Ovary (tissue), 9 donors: ENCODE data around the gene TSHZ2. TPM values are rescaled to one million over a fixed set of nuclear protein-coding genes. Genes with fewer than 3 reads are reported as not detected.

Experiments
- DNase-seq, 5 donors: peaks; one replicate each; pipeline ENCODE4 v3.0.0-alpha.2; 2019 to 2020
- H3K27ac ChIP-seq, 2 donors: fragments of 200-600 bp; one replicate each; pipeline versions ENCODE4 v1.5.1 to v1.8.0; 2019 to 2022
- H3K27me3 ChIP-seq: fragments of 200-600 bp; one replicate; pipeline ENCODE4 v1.8.0; 2022
- H3K36me3 ChIP-seq: fragments of 200-600 bp; sonication (generic); one replicate; pipeline ENCODE4 v1.5.1; 2019
- H3K4me1 ChIP-seq: one replicate; pipeline ENCODE4 v1.8.1; 2013; ENCODE audit warnings: mild to moderate bottlenecking, moderate library complexity; ENCODE audit not compliant: insufficient read depth
- H3K4me3 ChIP-seq: fragments of 200-600 bp; sonication (generic); one replicate; pipeline ENCODE4 v1.5.1; 2017
- H3K9me3 ChIP-seq, 2 donors: fragments of 200-600 bp in 1 of 2; sonication (generic) in 1 of 2; one replicate each; pipeline versions ENCODE4 v1.5.1 to v1.8.1; 2013 to 2019; ENCODE audit warnings: mild to moderate bottlenecking in 1 of 2, moderate library complexity in 1 of 2
- EP300 ChIP-seq: sonication (generic); formaldehyde crosslinking; IDR thresholded peaks from one replicate; pipeline ENCODE4 v1.6.1; 2017; ENCODE audit warnings: antibody characterized with exemption
- POLR2A ChIP-seq: fragments of 450-650 bp; IDR thresholded peaks from one replicate; pipeline ENCODE4 v1.6.1; 2017; ENCODE audit warnings: antibody characterized with exemption, mild to moderate bottlenecking, moderate library complexity
- WGBS, 3 donors: extraction: QIAGEN DNeasy Blood & Tissue Kit in 1 of 3; methylation state at CpG; one replicate each; pipeline versions ENCODE4 v1.1.5 to v1.1.7; 2013 to 2017; 5-methylcytosine and 5-hydroxymethylcytosine counted together
- intact Hi-C, 4 donors: fragments of 100-400 bp; cut with DNase I; formaldehyde crosslinking; loops; one replicate each; pipeline versions ENCODE4 v1.11.0 to v1.15.1; 2022 to 2023
- polyA plus RNA-seq, 2 donors: library from polyadenylated mRNA; stranded (reverse); fragments of 200-250 nt in 1 of 2; fragments of 350-450 nt in 1 of 2; fragmentation: Illumina TruSeq in 1 of 2; extraction: RNeasy Lipid Tissue Mini Kit (QIAGEN cat#74804) in 1 of 2; gene quantifications; one replicate each; pipeline ENCODE4 v1.2.3, GENCODE V29; 2013 to 2014
- total RNA-seq, 7 donors: library from RNA; depleted of rRNA in 2 of 7; stranded (reverse); fragments of >200 nt in 2 of 7; fragmentation: NEBNext Ultra II Directional in 3 of 7; extraction: Animal tissue kit (Norgen Biotek cat#: 25700) in 3 of 7; gene quantifications; one replicate each; pipeline versions ENCODE4 v1.1.0 to v1.2.4, GENCODE V29; 2016 to 2023
- TF ChIP-seq, protein P1 (sequence below), 3 donors: fragments of 450-650 bp in 2 of 3; fragments of 200-600 bp in 1 of 3; IDR thresholded peaks; one replicate each; pipeline versions ENCODE4 v1.5.1 to v1.8.0; 2016 to 2022; ENCODE audit warnings: antibody characterized with exemption in 3 of 3, mild to moderate bottlenecking in 1 of 3
- donor health status: DM: no; HTN: no; CAD: no; lungs with moderate emphysema.
- donor health status: DM: no; HTN: no; CAD: no.
- donor health status: Bipolar disorder and iron deficiency.
- donor health status: DM: yes; HTN: yes; CAD: no.
- donor health status: DM: no; HTN: no; CAD: no.
- donor health status: DM: yes; HTN: yes; CAD: no.

TSHZ2 gene
- total and polyA plus RNA-seq, 9 donors, result 18.2 to 113 (median 40.2) TPM

DNA sequence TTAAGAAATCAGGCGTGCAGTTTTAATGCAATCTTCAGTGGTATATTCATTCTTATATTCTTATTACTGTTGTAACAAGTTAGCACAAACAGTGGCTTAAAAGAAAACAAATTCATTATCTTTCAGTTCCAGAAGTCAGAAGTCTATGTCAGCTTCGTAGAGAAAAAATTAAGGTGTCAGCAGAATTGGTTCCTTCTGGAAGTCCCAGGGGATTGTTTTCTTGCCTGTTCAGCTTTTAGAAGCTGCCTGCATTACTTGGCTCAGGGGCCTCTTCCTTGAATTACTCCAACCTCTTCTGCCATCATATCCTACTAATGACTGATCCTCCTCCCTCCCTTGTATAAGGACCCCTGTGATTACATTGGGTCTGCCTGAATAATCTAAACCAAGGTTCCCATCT, 377.6 kb downstream of the TSHZ2 start:
- no peak overlapping the region for H3K27ac ChIP-seq
- intact Hi-C loops, result no loop called here
- no peaks in the 10 kb centered on the region for H3K36me3 ChIP-seq
- H3K27me3 ChIP-seq, result no peaks in the 10 kb centered on the region
- no peaks in the 10 kb centered on the region for H3K9me3 ChIP-seq
- no peaks in the 10 kb centered on the region for H3K4me1 ChIP-seq
- 75 to 83% (median 79%) methylated on average over 2 of the region's 2 CpGs for WGBS, 3 donors
- H3K4me3 ChIP-seq, result no peak overlapping the region
- TF ChIP-seq, protein P1, sequence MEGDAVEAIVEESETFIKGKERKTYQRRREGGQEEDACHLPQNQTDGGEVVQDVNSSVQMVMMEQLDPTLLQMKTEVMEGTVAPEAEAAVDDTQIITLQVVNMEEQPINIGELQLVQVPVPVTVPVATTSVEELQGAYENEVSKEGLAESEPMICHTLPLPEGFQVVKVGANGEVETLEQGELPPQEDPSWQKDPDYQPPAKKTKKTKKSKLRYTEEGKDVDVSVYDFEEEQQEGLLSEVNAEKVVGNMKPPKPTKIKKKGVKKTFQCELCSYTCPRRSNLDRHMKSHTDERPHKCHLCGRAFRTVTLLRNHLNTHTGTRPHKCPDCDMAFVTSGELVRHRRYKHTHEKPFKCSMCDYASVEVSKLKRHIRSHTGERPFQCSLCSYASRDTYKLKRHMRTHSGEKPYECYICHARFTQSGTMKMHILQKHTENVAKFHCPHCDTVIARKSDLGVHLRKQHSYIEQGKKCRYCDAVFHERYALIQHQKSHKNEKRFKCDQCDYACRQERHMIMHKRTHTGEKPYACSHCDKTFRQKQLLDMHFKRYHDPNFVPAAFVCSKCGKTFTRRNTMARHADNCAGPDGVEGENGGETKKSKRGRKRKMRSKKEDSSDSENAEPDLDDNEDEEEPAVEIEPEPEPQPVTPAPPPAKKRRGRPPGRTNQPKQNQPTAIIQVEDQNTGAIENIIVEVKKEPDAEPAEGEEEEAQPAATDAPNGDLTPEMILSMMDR (IDR thresholded peaks at IDR 0.05), result no peak
- TF ChIP-seq EP300 (no peak), POLR2A (no peak)
- no peak for DNase-seq

DNA sequence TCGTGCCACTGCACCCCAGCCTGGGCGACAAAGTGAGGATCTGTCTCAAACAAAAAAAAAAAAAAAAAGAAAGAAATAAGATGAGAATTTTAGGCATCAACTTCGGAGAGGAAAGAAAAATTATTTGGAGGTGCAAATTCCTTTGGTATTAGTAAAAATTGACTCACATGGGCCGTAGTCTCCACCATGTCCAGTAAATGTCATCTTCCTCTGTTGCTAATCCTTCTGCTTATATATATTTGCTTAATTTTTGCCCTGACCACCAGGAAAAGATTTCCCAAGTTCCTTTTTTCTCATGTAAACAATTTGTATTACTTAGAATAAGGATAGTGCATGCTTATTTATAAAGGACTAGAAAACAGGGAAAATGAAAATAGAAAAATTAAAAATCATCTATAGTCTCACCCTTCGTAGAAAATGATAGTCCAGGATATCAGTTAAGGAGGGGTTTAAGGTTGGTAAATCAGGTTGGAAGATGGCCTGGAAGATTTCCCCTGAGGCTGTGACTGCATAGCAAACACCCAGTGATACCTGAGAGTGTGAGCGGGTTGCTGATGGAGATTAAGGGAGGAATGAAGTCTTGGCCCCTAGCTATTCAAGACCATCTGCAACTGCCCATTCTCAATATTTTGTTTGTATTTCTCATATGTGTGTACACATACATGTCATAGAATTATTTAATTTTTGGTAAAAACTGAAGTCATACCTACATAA, 380.7 kb downstream of the TSHZ2 start:
- Histone ChIP-seq H3K36me3 (no peaks in the 10 kb centered on the region), H3K4me1 (no peaks in the 10 kb centered on the region), H3K9me3 (no peaks in the 10 kb centered on the region), H3K27me3 (no peaks in the 10 kb centered on the region), H3K27ac (no peak overlapping the region), H3K4me3 (no peak overlapping the region)
- no peak for DNase-seq
- TF ChIP-seq, protein P1 (IDR thresholded peaks at IDR 0.05), result no peak
- TF ChIP-seq POLR2A (no peak), EP300 (no peak)
- 84 to 97% (median 88%) methylated on average over 6 of the region's 6 CpGs for WGBS, 3 donors
- intact Hi-C loops, result no loop called here

GRCh38 chr20:53354314-53354713, 382.2 kb downstream of the TSHZ2 start:
- Histone ChIP-seq H3K27ac (no peak overlapping the region), H3K4me3 (no peak overlapping the region), H3K27me3 (no peaks in the 10 kb centered on the region), H3K9me3 (no peaks in the 10 kb centered on the region), H3K36me3 (no peaks in the 10 kb centered on the region), H3K4me1 (no peaks in the 10 kb centered on the region)
- TF ChIP-seq, protein P1 (IDR thresholded peaks at IDR 0.05), result no peak
- TF ChIP-seq EP300, result no peak
- no peak for TF ChIP-seq POLR2A
- DNase-seq, result no peak
- intact Hi-C loops, result no loop called here
- 90 to 93% (median 92%) methylated on average over 1 of the region's 1 CpG for WGBS, 3 donors

DNA sequence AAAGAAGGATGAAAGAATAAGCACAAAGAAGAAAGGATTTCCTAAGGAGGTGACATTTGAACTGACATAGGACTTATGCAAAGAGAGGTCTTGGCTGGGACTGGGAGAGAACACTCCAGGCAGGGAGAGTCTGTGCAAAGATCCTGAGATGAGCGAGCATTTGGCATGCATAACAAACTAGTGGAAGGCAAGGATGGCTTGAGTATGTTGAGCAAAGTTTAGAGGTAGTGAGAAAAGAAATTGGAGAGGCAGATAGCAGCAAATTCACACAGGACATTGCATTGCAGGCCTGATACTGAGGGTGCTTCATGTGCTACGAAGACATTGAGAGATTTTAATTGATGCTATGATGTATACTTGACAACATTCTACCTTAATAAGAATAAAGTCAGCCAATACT, 383.6 kb downstream of the TSHZ2 start:
- WGBS, 3 donors, result 92 to 94% (median 94%) methylated on average over 2 of the region's 2 CpGs
- Histone ChIP-seq H3K36me3 (no peaks in the 10 kb centered on the region), H3K9me3 (no peaks in the 10 kb centered on the region), H3K27me3 (no peaks in the 10 kb centered on the region), H3K4me1 (no peaks in the 10 kb centered on the region), H3K27ac (no peak overlapping the region), H3K4me3 (no peak overlapping the region)
- no peak for DNase-seq
- no peak for TF ChIP-seq EP300
- no peak for TF ChIP-seq POLR2A
- TF ChIP-seq, protein P1 (IDR thresholded peaks at IDR 0.05), result no peak
- intact Hi-C loops, result loop anchor here in 1 of 4 donors (5.0 kb wide), 1 partner anchor 333 kb away; no protein-coding TSS in a partner anchor
